GM18873 (cell line): ENCODE measurements around the gene NOP10.
A peak's percentile ranks its signal among the peaks of the same experiment; 100 is the strongest.
"Not testable (repeated sequence)": the region's sequence is repeated elsewhere in the genome, so short reads cannot be mapped to it uniquely, and the experiment has no call there.

Experiments
- ATAC-seq: cut with Tn5 transposase; IDR thresholded peaks from one replicate; pipeline ENCODE4 v1.9.1; 2021; ENCODE audit warnings: mild to moderate bottlenecking, moderate library complexity, moderate number of reproducible peaks; ENCODE audit not compliant: unreplicated experiment, low FRiP score

Gene NOP10

DNA sequence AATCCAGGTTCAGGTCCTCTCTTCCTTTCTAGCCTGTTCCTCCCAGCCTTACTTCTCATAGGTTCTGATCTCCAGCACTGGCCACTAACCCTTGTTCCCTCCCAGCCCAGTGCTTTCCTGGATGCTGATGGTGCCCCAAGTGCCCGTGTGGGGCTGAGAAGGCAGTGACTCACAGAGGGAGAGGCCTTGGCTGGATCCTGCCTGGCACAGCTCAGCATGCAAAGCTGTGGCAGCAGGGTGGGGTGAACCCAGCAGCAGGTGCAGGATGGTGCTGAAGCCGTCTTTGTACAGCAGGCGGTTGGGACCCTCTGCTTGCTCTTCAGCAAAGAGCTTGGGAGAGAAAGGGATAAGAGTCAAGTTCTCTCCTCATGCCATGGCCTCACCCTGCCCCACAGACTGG is 16.5 kb upstream of the NOP10 start:
- ATAC-seq: no peak

- no peak for ATAC-seq
Observed at GRCh38 chr15:34358948-34359347, 16.0 kb upstream of the NOP10 start.

GRCh38 chr15:34358367-34358766 is 15.4 kb upstream of the NOP10 start:
- no peak for ATAC-seq

- no peak for ATAC-seq
Observed at GRCh38 chr15:34357653-34358052, 14.7 kb upstream of the NOP10 start.

- no peak for ATAC-seq
Observed at GRCh38 chr15:34355241-34355640, 12.3 kb upstream of the NOP10 start.

- no peak for ATAC-seq
Observed at GRCh38 chr15:34354286-34354685, 11.3 kb upstream of the NOP10 start.

GRCh38 chr15:34353627-34354026 is 10.7 kb upstream of the NOP10 start:
- no peak for ATAC-seq

DNA sequence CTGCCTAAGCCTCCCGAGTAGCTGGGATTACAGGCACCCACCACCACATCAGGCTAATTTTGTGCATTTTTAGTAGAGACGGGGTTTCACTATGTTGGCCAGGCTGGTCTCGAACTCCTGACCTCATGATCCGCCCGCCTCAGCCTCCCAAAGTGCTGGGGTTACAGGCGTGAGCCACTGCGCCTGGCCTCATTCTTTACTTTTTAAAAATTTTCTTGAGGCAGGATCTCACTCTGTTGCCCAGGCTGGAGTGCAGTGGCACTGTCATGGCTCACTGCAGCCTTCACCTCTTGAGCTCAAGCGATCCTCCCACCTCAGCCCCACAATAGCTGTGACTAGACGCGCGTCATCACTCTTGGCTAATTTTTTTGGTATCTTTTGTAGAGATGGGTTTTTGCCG is 10.1 kb upstream of the NOP10 start:
- not testable (repeated sequence) for ATAC-seq

DNA sequence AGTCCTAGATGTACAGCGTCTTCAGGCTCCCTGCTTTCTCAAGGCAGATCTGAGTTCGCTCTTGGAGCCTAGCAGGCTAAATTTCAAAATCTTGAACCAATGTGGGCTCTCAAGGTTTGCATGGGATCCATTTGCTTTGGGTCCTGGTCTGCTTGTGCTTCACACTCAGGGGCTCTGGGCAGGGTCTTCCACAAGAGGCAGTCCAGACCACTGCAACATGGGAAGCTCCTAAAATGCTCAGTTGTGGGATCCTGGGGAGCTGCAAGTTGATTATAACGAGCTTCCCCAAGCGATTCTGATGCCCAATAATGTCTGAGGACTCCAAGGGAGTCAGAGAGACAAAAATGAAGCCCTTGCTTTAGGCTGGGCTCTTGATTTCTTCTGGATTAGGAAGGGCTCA is 6.8 kb upstream of the NOP10 start:
- no peak for ATAC-seq

GRCh38 chr15:34348735-34349300 is 5.9 kb upstream of the NOP10 start:
- ATAC-seq: no peak

DNA sequence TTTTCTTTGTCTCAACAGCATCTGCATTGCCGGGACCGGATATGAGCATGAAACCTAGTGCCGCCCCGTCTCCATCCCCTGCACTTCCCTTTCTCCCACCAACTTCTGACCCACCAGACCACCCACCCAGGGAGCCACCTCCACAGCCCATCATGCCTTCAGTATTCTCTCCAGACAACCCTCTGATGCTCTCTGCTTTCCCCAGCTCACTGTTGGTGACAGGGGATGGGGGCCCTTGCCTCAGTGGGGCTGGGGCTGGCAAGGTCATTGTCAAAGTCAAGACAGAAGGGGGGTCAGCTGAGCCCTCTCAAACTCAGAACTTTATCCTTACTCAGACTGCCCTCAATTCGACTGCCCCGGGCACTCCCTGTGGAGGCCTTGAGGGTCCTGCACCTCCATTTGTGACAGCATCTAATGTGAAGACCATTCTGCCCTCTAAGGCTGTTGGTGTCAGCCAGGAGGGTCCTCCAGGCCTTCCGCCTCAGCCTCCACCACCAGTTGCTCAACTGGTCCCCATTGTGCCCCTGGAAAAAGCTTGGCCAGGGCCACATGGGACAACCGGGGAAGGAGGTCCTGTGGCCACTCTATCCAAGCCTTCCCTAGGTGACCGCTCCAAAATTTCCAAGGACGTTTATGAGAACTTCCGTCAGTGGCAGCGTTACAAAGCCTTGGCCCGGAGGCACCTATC is 5.2 kb upstream of the NOP10 start:
- ATAC-seq: no peak

- ATAC-seq: not testable (repeated sequence)
Observed at GRCh38 chr15:34342213-34342736, 661 bp downstream of the NOP10 start.

DNA sequence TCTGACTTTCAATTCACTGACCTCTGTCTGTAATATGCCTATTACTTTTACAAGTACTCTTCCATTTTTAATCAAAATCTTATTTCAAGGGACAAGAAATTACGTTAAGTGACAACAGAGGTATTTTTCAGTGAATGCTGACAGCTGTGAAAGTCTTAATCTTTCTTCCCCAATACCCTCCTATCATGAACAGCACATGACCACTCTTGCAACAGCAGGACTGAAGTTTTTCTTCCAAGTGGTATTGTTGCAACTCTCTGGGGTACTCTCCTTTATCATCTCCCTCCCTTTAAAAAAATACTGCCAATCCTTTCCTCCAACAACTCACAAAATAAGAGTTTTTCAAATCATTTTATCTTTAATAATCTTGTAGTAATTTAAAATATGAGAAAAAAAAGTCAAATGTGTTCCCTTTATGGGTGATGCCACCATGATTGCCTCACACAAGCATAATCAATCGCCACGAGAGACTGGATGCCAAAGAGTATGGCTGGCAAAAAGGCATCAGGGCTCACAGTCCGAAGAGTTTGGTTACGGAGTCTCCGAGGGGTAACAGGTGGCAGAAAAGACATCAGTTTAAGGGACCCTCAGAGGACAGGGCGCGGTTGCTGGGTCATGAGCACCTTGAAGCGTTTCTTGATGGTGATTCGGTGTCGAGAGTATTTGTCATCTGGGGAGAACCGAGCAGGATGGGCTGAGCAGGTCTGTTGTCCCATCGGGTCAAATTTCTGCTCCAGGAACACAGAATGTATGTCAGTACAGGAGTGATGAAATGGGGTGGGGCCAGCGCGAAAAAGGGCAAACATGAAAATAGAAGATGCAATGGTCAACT is 1.3 kb downstream of the NOP10 start:
- ATAC-seq: no peak

GRCh38 chr15:34339946-34340345 is 3.0 kb downstream of the NOP10 start:
- ATAC-seq: no peak

- ATAC-seq: no peak
Observed at GRCh38 chr15:34338347-34338746, 4.6 kb downstream of the NOP10 start.

- peak; percentile 38 for ATAC-seq
Observed at GRCh38 chr15:34337557-34338306, 5.2 kb downstream of the NOP10 start, which contains the start of gene SLC12A6. Gene SLC12A6 (minus strand): TSS chr15:34337781. CDS start chr15:34336680, 1,101 bp downstream.

- peak; percentile 3 for ATAC-seq
Observed at GRCh38 chr15:34336991-34337556, 5.9 kb downstream of the NOP10 start.

- no peak for ATAC-seq
Observed at GRCh38 chr15:34336231-34336990, 6.5 kb downstream of the NOP10 start.
